K562 (cell line): ENCODE data around the gene CRYBG2. TPM values are rescaled to one million over a fixed set of nuclear protein-coding genes. Genes with fewer than 3 reads are reported as not detected.

Source experiments
- BACH1 ChIP-seq: fragments of 200-800 bp; sonication (Bioruptor generic); IDR thresholded peaks from 2 replicates; pipeline ENCODE4 v1.6.1; 2016; ENCODE audit warnings: missing genetic modification characterization, missing compliant biosample characterization
- CAMTA2 ChIP-seq: fragments of 250-450 bp; sonication (Bioruptor Pico); conservative IDR thresholded peaks from 2 replicates; pipeline ENCODE4 v1.5.1; 2022
- COPS2 ChIP-seq: fragments of 450-650 bp; conservative IDR thresholded peaks from 2 replicates; pipeline ENCODE4 v1.6.1; 2016; ENCODE audit warnings: mild to moderate bottlenecking, moderate library complexity
- HDAC1 ChIP-seq, 2 experiments: fragments of 450-650 bp; IDR thresholded peaks; 2 replicates each; pipeline ENCODE4 v1.6.1; 2016 to 2017; ENCODE audit warnings: inconsistent platforms in 1 of 2, mild to moderate bottlenecking in 1 of 2, moderate library complexity in 1 of 2
- KAT2B ChIP-seq: IDR thresholded peaks from one replicate; pipeline ENCODE4 v1.6.1; 2012; ENCODE audit warnings: low read depth, mild to moderate bottlenecking, control low read depth, inconsistent platforms, low read length, moderate library complexity
- KLF13 ChIP-seq: fragments of 450-650 bp; IDR thresholded peaks from 2 replicates; pipeline ENCODE4 v1.6.1; 2016; ENCODE audit warnings: missing genetic modification characterization, low read depth, mild to moderate bottlenecking, missing compliant biosample characterization, moderate library complexity, borderline replicate concordance
- MEF2D ChIP-seq: conservative IDR thresholded peaks from 2 replicates; pipeline ENCODE4 v1.6.1; 2016; ENCODE audit warnings: low read depth, missing genetic modification characterization, missing compliant biosample characterization
- MXI1 ChIP-seq: IDR thresholded peaks from 2 replicates; pipeline ENCODE4 v1.6.1; 2011; ENCODE audit warnings: low read depth, mild to moderate bottlenecking, improper control_type of control experiment, low read length
- NONO ChIP-seq, 2 experiments: fragments of 200-400 bp in 1 of 2; fragments of 450-650 bp in 1 of 2; formaldehyde crosslinking in 1 of 2; IDR thresholded peaks; 2 replicates each; pipeline ENCODE4 v1.6.1; 2017; ENCODE audit warnings: low read depth in 2 of 2, mild to moderate bottlenecking in 2 of 2, moderate library complexity in 2 of 2, low read length in 1 of 2
- TARDBP ChIP-seq: fragments of 450-650 bp; IDR thresholded peaks from 2 replicates; pipeline ENCODE4 v1.6.1; 2016
- THRAP3 ChIP-seq: fragments of 450-650 bp; IDR thresholded peaks from 2 replicates; pipeline ENCODE4 v1.6.1; 2016; ENCODE audit warnings: mild to moderate bottlenecking, inconsistent platforms, borderline replicate concordance
- ZNF24 ChIP-seq: fragments of 450-650 bp; IDR thresholded peaks from 2 replicates; pipeline ENCODE4 v1.6.1; 2016
- polyA plus RNA-seq, 8 experiments: library from polyadenylated mRNA; depleted of rRNA in 4 of 8; stranded (reverse) in 5 of 8; unstranded in 3 of 8; fragments of >200 nt; fragmentation: Nextera tagmentation in 2 of 8; fragmentation: Illumina TruSeq in 1 of 8; extraction: Ambion mirVana in 2 of 8; extraction: Trizol in 1 of 8; gene quantifications; 2 replicates each; pipeline versions ENCODE4 v1.2.1 to v1.2.3, GENCODE V29; 2011 to 2014; ENCODE audit warnings: inconsistent platforms in 1 of 8, missing spikeins in 1 of 8
- total RNA-seq, 7 experiments: library from RNA; depleted of rRNA in 6 of 7; stranded (reverse); fragments of >200 nt in 6 of 7; fragmentation: Illumina TruSeq in 2 of 7; extraction: Trizol in 2 of 7; gene quantifications; 2 replicates each; pipeline versions ENCODE4 v1.2.1 to v1.2.3, GENCODE V29; 2011 to 2021; ENCODE audit warnings: low replicate concordance in 1 of 7
- TF ChIP-seq, protein P1 (sequence below): fragments of 150-350 bp; IDR thresholded peaks from 2 replicates; pipeline ENCODE4 v1.6.1; 2014; ENCODE audit warnings: low read depth, mild to moderate bottlenecking, low read length, borderline replicate concordance
- TF ChIP-seq, protein P2 (sequence below): fragments of 200-400 bp; formaldehyde crosslinking; IDR thresholded peaks from 2 replicates; pipeline ENCODE4 v1.6.1; 2017; ENCODE audit warnings: mild to moderate bottlenecking, low read depth, low read length, moderate library complexity
- TF ChIP-seq, protein P3 (sequence below): sonication (generic); formaldehyde crosslinking; IDR thresholded peaks from 2 replicates; pipeline ENCODE4 v1.8.0; 2022; ENCODE audit warnings: mild to moderate bottlenecking, low read depth, missing genetic modification reagents
- TF ChIP-seq, protein P4 (sequence below): sonication (generic); formaldehyde crosslinking; IDR thresholded peaks from 2 replicates; pipeline ENCODE4 v1.8.0; 2023; ENCODE audit warnings: mild to moderate bottlenecking, missing genetic modification reagents

Gene CRYBG2
- total and polyA plus RNA-seq, 9 of the 15 experiments (the other 6 are each of a cell fraction or from before 2014, with no cell fraction given): 0.39 to 8.5 (median 3.7) TPM

DNA sequence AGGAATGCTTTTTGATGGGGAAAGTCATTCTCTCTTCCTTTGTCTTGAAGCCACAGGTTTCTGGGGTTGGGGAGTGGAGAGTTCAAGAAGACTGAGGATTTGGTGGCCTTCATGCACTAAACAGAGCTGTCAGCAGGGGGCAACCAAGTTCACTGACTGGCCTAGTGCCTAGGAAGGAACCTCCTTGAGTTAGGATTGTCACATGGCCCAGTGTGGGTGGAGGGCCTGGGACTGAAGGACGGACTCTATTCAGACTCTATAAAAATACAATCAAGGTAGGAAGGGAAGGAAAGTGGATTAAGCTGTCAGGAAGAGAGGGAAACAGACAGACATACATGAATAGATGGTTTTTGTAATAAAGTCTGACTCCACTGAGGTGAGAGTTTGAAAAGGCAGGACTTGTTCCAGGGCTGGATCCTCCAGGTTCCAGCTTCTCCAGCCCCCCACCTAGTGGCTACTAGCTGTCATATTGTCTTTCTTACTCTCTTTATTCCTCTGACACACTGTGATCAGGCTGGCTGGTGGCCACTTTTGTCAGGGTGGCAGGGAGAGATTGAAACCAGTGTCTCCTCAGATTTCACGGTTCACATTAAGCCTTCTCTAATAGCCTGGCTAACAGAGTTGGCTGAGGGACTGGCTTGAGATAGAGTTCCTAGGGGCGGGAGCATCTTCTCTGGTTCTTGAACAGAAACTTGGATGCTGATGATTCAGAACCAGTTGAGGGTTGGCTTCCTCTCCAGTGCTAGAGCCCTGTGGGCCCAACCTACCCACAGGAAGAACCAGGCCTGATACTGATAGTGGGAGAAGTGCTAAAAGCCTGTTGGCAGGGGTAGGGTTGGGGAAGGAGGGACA lies 78.1 kb downstream of the CRYBG2 start (continued):
- 0 out of 2 replicates have a peak, but pooled peaks have one; percentile 48 for TF ChIP-seq BACH1 (tag)
- 0 out of 2 replicates have a peak, but pooled peaks have one; percentile 21 for TF ChIP-seq MEF2D (tag)
- no peak; the same call in 1 of the 2 replicates for TF ChIP-seq TARDBP
- 0 out of 2 replicates have a peak, but pooled peaks have one; percentile 36 for TF ChIP-seq KLF13 (tag)
- TF ChIP-seq, protein P1, sequence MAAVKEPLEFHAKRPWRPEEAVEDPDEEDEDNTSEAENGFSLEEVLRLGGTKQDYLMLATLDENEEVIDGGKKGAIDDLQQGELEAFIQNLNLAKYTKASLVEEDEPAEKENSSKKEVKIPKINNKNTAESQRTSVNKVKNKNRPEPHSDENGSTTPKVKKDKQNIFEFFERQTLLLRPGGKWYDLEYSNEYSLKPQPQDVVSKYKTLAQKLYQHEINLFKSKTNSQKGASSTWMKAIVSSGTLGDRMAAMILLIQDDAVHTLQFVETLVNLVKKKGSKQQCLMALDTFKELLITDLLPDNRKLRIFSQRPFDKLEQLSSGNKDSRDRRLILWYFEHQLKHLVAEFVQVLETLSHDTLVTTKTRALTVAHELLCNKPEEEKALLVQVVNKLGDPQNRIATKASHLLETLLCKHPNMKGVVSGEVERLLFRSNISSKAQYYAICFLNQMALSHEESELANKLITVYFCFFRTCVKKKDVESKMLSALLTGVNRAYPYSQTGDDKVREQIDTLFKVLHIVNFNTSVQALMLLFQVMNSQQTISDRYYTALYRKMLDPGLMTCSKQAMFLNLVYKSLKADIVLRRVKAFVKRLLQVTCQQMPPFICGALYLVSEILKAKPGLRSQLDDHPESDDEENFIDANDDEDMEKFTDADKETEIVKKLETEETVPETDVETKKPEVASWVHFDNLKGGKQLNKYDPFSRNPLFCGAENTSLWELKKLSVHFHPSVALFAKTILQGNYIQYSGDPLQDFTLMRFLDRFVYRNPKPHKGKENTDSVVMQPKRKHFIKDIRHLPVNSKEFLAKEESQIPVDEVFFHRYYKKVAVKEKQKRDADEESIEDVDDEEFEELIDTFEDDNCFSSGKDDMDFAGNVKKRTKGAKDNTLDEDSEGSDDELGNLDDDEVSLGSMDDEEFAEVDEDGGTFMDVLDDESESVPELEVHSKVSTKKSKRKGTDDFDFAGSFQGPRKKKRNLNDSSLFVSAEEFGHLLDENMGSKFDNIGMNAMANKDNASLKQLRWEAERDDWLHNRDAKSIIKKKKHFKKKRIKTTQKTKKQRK: no peak
- no peak; the same call in 1 of the 2 replicates for TF ChIP-seq THRAP3
- TF ChIP-seq ZNF24: peak; percentile 87
- TF ChIP-seq KAT2B: no peak
- TF ChIP-seq HDAC1 (IDR thresholded peaks at IDR 0.05): peak in 1 of 2 experiments; percentile 70; a peak in 2 of 4 replicates
- TF ChIP-seq, protein P2, sequence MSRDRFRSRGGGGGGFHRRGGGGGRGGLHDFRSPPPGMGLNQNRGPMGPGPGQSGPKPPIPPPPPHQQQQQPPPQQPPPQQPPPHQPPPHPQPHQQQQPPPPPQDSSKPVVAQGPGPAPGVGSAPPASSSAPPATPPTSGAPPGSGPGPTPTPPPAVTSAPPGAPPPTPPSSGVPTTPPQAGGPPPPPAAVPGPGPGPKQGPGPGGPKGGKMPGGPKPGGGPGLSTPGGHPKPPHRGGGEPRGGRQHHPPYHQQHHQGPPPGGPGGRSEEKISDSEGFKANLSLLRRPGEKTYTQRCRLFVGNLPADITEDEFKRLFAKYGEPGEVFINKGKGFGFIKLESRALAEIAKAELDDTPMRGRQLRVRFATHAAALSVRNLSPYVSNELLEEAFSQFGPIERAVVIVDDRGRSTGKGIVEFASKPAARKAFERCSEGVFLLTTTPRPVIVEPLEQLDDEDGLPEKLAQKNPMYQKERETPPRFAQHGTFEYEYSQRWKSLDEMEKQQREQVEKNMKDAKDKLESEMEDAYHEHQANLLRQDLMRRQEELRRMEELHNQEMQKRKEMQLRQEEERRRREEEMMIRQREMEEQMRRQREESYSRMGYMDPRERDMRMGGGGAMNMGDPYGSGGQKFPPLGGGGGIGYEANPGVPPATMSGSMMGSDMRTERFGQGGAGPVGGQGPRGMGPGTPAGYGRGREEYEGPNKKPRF: no peak
- TF ChIP-seq COPS2: no peak
- peak in 1 of 2 experiments; percentile 52; a peak in 1 of 4 replicates for TF ChIP-seq NONO (IDR thresholded peaks at IDR 0.05; ENCODE audit: low read depth in 2 of 2, low read length in 1 of 2)
- TF ChIP-seq CAMTA2: no peak
- no peak; the same call in 1 of the 2 replicates for TF ChIP-seq MXI1
- TF ChIP-seq, protein P3, sequence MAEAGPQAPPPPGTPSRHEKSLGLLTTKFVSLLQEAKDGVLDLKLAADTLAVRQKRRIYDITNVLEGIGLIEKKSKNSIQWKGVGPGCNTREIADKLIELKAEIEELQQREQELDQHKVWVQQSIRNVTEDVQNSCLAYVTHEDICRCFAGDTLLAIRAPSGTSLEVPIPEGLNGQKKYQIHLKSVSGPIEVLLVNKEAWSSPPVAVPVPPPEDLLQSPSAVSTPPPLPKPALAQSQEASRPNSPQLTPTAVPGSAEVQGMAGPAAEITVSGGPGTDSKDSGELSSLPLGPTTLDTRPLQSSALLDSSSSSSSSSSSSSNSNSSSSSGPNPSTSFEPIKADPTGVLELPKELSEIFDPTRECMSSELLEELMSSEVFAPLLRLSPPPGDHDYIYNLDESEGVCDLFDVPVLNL: no peak
- TF ChIP-seq, protein P4, sequence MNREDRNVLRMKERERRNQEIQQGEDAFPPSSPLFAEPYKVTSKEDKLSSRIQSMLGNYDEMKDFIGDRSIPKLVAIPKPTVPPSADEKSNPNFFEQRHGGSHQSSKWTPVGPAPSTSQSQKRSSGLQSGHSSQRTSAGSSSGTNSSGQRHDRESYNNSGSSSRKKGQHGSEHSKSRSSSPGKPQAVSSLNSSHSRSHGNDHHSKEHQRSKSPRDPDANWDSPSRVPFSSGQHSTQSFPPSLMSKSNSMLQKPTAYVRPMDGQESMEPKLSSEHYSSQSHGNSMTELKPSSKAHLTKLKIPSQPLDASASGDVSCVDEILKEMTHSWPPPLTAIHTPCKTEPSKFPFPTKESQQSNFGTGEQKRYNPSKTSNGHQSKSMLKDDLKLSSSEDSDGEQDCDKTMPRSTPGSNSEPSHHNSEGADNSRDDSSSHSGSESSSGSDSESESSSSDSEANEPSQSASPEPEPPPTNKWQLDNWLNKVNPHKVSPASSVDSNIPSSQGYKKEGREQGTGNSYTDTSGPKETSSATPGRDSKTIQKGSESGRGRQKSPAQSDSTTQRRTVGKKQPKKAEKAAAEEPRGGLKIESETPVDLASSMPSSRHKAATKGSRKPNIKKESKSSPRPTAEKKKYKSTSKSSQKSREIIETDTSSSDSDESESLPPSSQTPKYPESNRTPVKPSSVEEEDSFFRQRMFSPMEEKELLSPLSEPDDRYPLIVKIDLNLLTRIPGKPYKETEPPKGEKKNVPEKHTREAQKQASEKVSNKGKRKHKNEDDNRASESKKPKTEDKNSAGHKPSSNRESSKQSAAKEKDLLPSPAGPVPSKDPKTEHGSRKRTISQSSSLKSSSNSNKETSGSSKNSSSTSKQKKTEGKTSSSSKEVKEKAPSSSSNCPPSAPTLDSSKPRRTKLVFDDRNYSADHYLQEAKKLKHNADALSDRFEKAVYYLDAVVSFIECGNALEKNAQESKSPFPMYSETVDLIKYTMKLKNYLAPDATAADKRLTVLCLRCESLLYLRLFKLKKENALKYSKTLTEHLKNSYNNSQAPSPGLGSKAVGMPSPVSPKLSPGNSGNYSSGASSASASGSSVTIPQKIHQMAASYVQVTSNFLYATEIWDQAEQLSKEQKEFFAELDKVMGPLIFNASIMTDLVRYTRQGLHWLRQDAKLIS (CRISPR knock-in tag): no peak
